A549 (cell line): ENCODE results near the gene GSTO1. TPM values are rescaled to one million over a fixed set of nuclear protein-coding genes. Genes with fewer than 3 reads are reported as not detected.

Source experiments
- ATAC-seq, 2 experiments: fragments of 200-7000 bp in 1 of 2; fragments of >200 bp in 1 of 2; cut with Nextera tagmentation in 1 of 2; cut with Tn5 transposase in 1 of 2; 3 replicates each; pipeline versions ENCODE4 v1.8.0 to v1.9.1; 2018 to 2020; ENCODE audit warnings: mild to moderate bottlenecking in 1 of 2, moderate library complexity in 1 of 2
- CTCF ChIA-PET: fragments of 300-600 bp; sonication (Branson Sonifier 250); formaldehyde crosslinking; extraction: SDS; loops from one replicate; lab custom pipeline; 2021; ENCODE audit warnings: antibody characterized with exemption, inconsistent platforms; lab: Yijun Ruan, JAX
- POLR2A ChIA-PET: fragments of 350-600 bp; formaldehyde crosslinking; extraction: SDS; loops from one replicate; lab custom pipeline; 2021; ENCODE audit warnings: antibody characterized with exemption, inconsistent platforms; lab: Yijun Ruan, JAX
- DNase-seq, 2 experiments: peaks; one replicate each; pipeline versions ENCODE4 v3.0.0 to v3.0.0-alpha.2; 2011 to 2016; ENCODE audit warnings: low read depth in 1 of 2, low spot score in 1 of 2
- FAIRE-seq: peaks from 2 replicates; lab custom pipeline; 2011; peaks lifted over from hg19 to GRCh38; lab: Jason Lieb, UNC
- H3K27ac ChIP-seq, 2 experiments: fragments of >200 bp; sonication (Bioruptor Twin); formaldehyde crosslinking; 3 replicates each; pipeline ENCODE4 v1.5.1; 2016 to 2017
- H3K4me1 ChIP-seq: fragments of >200 bp; sonication (Bioruptor Twin); formaldehyde crosslinking; 3 replicates; pipeline ENCODE4 v1.6.1; 2016
- H3K4me2 ChIP-seq: fragments of >200 bp; sonication (Bioruptor Twin); formaldehyde crosslinking; 3 replicates; pipeline ENCODE4 v1.6.1; 2016
- H3K4me3 ChIP-seq: fragments of >200 bp; sonication (Bioruptor Twin); formaldehyde crosslinking; 3 replicates; pipeline ENCODE4 v1.5.1; 2016
- H3K9me3 ChIP-seq: fragments of >200 bp; sonication (Bioruptor Twin); formaldehyde crosslinking; 3 replicates; pipeline ENCODE4 v1.6.1; 2016
- HDAC2 ChIP-seq: fragments of 200-600 bp; sonication (generic); IDR thresholded peaks from 2 replicates; pipeline ENCODE4 v1.6.1; 2016
- RFX5 ChIP-seq: fragments of 450-650 bp; IDR thresholded peaks from 2 replicates; pipeline ENCODE4 v1.7.1; 2014; ENCODE audit warnings: antibody characterized with exemption, mild to moderate bottlenecking, moderate library complexity
- ZFP36 ChIP-seq: fragments of 450-650 bp; IDR thresholded peaks from 2 replicates; pipeline ENCODE4 v1.6.1; 2014; ENCODE audit warnings: borderline replicate concordance; ENCODE audit not compliant: partially characterized antibody
- WGBS: methylation state at CpG from one replicate; pipeline ENCODE4 v1.1.6; 2017; ENCODE audit errors: missing lambda C conversion rate; 5-methylcytosine and 5-hydroxymethylcytosine counted together
- polyA plus RNA-seq, 4 experiments: library from polyadenylated mRNA; depleted of rRNA in 3 of 4; stranded (reverse); fragments of >200 nt; fragmentation: RNase III in 1 of 4; extraction: RNeasy Plus Mini Kit Qiagen cat#74134 plus additional on column Dnase treatment in 1 of 4; gene quantifications; 2 replicates in 3 of 4; 3 replicates in 1 of 4; pipeline ENCODE4 v1.2.3, GENCODE V29; 2011 to 2017
- small RNA-seq, 6 experiments: library from RNA; depleted of rRNA; stranded (forward); fragments of <200 nt; gene quantifications; one replicate each; pipeline ENCODE3, GENCODE V24; 2012

GSTO1 gene
- polyA plus RNA-seq, 2 of the 4 experiments (the other 2 are of a cell fraction), result 163 to 204 TPM

DNA sequence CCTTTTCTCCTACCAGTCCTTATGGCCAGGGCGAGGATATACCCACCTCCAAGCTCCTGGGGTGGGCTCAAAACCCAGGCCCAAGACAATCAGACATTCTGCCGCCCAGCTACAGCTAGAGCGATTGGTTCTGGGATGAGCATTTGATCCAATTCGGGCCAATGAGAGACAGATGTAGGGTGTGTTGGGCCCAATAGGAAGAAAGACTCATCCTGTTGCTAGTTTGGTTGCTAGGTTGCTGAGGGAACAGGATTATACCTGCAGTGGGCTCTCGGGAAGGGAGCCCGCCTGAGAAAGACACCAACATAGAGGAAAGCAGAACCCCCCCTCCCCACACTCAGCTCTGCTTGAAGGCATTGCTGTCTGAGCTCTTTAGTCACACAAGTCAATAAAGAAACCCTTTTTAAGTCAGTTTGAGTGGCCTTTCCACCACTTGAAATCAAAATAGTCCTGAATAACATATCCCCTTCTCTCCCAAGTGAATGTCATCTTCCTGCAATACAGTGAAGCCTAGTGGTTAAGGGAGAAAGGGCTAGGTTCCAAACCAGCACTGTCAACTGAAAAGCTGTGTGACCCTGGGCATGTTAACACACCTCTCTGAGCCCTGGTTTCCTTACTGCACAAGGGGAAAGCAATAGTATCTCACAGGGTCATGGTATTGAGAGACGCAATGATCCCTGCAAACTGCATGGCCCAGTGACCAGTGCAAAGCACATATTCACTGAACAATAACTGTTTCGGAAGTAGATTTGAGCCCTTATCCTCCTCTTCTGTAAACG is 61.8 kb downstream of the GSTO1 start:
- ChIA-PET CTCF (interaction anchor here (7.5 to 17.2 kb wide), 3 partner anchors 11 to 32 kb away, joined by 66 to 267 read pairs (median 77); no protein-coding TSS in a partner anchor), POLR2A (interaction anchor here (1.1 kb wide), 1 partner anchor 9 kb away, joined by 3 read pairs; no protein-coding TSS in a partner anchor)
- WGBS, result 90% methylated on average over 8 of the region's 9 CpGs
- H3K27ac ChIP-seq, result no peak overlapping the region
- no peaks in the 10 kb centered on the region for H3K9me3 ChIP-seq
- TF ChIP-seq RFX5 (peak; percentile 65; the same call in 1 of the 2 replicates), HDAC2 (no peak), ZFP36 (peak; percentile 45)
- H3K4me3 ChIP-seq, result no peak overlapping the region
- DNase-seq (no peak), FAIRE-seq (no peak), ATAC-seq (no peak)
- peaks cover 26% of the 10 kb centered on the region for H3K4me1 ChIP-seq
- no peak overlapping the region for H3K4me2 ChIP-seq

Small RNA genes lying within 50 kb of the gene (small RNA-seq; reads per million reads assigned to genes)
- gene MIR4482, result 0 reads per million in 6 experiments
- gene MIR609, result 0 to 2.0 (median 0) reads per million in 6 experiments

Other genes with a start within 250 kb of the GSTO1 start
- gene COL17A1, start 169.0 kb upstream of the GSTO1 start, polyA plus RNA-seq (2011; rRNA removed), result 0.91 and 1.3 TPM in 2 replicates
- 1.5 to 1.7 TPM (median 1.6 TPM) in 3 replicates for gene COL17A1, start 169.0 kb upstream of the GSTO1 start, polyA plus RNA-seq (2017; fragmentation: RNase III; extraction: RNeasy Plus Mini Kit Qiagen cat#74134 plus additional on column Dnase treatment)
- 11.2 and 17.6 TPM in 2 replicates for gene SFR1, start 132.7 kb upstream of the GSTO1 start, polyA plus RNA-seq (2011; rRNA removed)
- gene SFR1, start 132.7 kb upstream of the GSTO1 start, polyA plus RNA-seq (2017; fragmentation: RNase III; extraction: RNeasy Plus Mini Kit Qiagen cat#74134 plus additional on column Dnase treatment), result 15.8 to 16.8 TPM (median 16.2 TPM) in 3 replicates
- 0.42 and 0.75 TPM in 2 replicates for gene CFAP43, start 22.5 kb upstream of the GSTO1 start, polyA plus RNA-seq (2011; rRNA removed)
- 0.16 to 0.36 TPM (median 0.31 TPM) in 3 replicates for gene CFAP43, start 22.5 kb upstream of the GSTO1 start, polyA plus RNA-seq (2017; fragmentation: RNase III; extraction: RNeasy Plus Mini Kit Qiagen cat#74134 plus additional on column Dnase treatment)
- 5.7 and 6.3 TPM in 2 replicates for gene GSTO2, start 14.3 kb downstream of the GSTO1 start, polyA plus RNA-seq (2011; rRNA removed)
- gene GSTO2, start 14.3 kb downstream of the GSTO1 start, polyA plus RNA-seq (2017; fragmentation: RNase III; extraction: RNeasy Plus Mini Kit Qiagen cat#74134 plus additional on column Dnase treatment), result 1.3 to 1.9 TPM (median 1.8 TPM) in 3 replicates
- 14.8 and 17.4 TPM in 2 replicates for gene ITPRIP, start 83.6 kb downstream of the GSTO1 start, polyA plus RNA-seq (2011; rRNA removed)
- gene ITPRIP, start 83.6 kb downstream of the GSTO1 start, polyA plus RNA-seq (2017; fragmentation: RNase III; extraction: RNeasy Plus Mini Kit Qiagen cat#74134 plus additional on column Dnase treatment), result 18.3 to 21.0 TPM (median 19.8 TPM) in 3 replicates
- 0.16 and 0.22 TPM in 2 replicates for gene CFAP58, start 98.9 kb downstream of the GSTO1 start, polyA plus RNA-seq (2011; rRNA removed)
- gene CFAP58, start 98.9 kb downstream of the GSTO1 start, polyA plus RNA-seq (2017; fragmentation: RNase III; extraction: RNeasy Plus Mini Kit Qiagen cat#74134 plus additional on column Dnase treatment), result 0.17 to 0.32 TPM (median 0.25 TPM) in 3 replicates